Measurements from ENCODE around the gene VSX2.
"Not testable (repeated sequence)": the region's sequence is repeated elsewhere in the genome, so short reads cannot be mapped to it uniquely, and the experiment has no call there.

VSX2 gene

GRCh38 chr14:74265301-74265965 is 26.2 kb downstream of the VSX2 start:
- no peak for DNase-seq (ENCODE audit: low read depth)
- H3K4me3 ChIP-seq (ENCODE audit: low read length): no peak overlapping the region
- TF ChIP-seq, protein P1, sequence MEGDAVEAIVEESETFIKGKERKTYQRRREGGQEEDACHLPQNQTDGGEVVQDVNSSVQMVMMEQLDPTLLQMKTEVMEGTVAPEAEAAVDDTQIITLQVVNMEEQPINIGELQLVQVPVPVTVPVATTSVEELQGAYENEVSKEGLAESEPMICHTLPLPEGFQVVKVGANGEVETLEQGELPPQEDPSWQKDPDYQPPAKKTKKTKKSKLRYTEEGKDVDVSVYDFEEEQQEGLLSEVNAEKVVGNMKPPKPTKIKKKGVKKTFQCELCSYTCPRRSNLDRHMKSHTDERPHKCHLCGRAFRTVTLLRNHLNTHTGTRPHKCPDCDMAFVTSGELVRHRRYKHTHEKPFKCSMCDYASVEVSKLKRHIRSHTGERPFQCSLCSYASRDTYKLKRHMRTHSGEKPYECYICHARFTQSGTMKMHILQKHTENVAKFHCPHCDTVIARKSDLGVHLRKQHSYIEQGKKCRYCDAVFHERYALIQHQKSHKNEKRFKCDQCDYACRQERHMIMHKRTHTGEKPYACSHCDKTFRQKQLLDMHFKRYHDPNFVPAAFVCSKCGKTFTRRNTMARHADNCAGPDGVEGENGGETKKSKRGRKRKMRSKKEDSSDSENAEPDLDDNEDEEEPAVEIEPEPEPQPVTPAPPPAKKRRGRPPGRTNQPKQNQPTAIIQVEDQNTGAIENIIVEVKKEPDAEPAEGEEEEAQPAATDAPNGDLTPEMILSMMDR (conservative IDR thresholded peaks at IDR 0.05; ENCODE audit: low read length): no peak

DNA sequence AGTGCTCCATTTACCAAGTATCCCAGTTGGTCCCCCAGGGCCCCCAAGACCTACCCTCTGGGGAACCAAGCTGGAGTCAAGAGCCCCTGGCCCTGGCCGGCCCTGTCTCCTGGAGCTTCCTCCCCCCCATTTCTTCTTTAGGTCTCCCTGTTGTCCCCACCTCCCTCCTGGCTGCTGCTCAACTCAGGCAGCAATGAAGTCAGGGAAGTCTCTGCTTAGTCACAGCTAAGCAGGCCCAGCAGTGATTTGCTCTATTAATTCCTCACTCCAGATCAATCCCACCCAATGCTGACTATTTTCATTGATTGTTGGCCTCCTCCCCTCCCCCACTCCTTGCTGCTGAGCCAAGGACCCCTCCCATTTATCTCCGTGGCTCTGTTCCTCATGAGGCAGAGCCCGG is 28.3 kb downstream of the VSX2 start:
- no peak for DNase-seq (ENCODE audit: low read depth)
- TF ChIP-seq, protein P1 (conservative IDR thresholded peaks at IDR 0.05; ENCODE audit: low read length): no peak
- no peak overlapping the region for H3K4me3 ChIP-seq (ENCODE audit: low read length)

- DNase-seq (ENCODE audit: low read depth): peak; percentile 58
- not testable (repeated sequence) for H3K4me3 ChIP-seq (ENCODE audit: low read length)
These were observed 31.3 kb downstream of the VSX2 start for GRCh38 chr14:74270382-74271177.

- TF ChIP-seq, protein P1 (conservative IDR thresholded peaks at IDR 0.05; ENCODE audit: low read length): no peak
- no peak for DNase-seq (ENCODE audit: low read depth)
- no peak overlapping the region for H3K4me3 ChIP-seq (ENCODE audit: low read length)
These were observed 32.1 kb downstream of the VSX2 start for GRCh38 chr14:74271365-74271764.

- TF ChIP-seq, protein P1 (conservative IDR thresholded peaks at IDR 0.05; ENCODE audit: low read length): no peak
- DNase-seq (ENCODE audit: low read depth): peak; percentile 91
- no peak overlapping the region for H3K4me3 ChIP-seq (ENCODE audit: low read length)
These were observed 36.1 kb downstream of the VSX2 start for GRCh38 chr14:74275241-74275841.

GRCh38 chr14:74278080-74278479 is 38.8 kb downstream of the VSX2 start:
- TF ChIP-seq, protein P1 (conservative IDR thresholded peaks at IDR 0.05; ENCODE audit: low read length): no peak
- no peak for DNase-seq (ENCODE audit: low read depth)
- no peak overlapping the region for H3K4me3 ChIP-seq (ENCODE audit: low read length)

DNA sequence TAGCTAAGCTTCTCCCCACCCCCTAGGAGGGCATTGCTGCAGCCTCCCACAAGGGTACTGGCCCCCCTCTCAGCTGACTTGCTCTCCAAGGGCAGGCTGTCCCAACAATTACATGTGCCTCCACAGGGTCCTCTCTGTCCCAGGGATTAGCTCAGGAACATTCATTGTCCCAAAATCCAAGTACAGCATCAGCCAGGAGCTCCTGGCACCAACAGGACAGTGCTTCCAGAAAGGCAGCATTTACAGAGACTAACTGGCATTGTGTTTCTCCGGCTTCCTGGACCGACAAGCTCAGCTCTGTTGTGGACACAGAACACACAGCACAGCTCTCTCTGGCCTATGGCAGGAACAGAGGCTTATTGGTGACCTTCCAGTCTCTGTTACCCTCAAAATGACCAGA is 41.8 kb downstream of the VSX2 start:
- H3K4me3 ChIP-seq (ENCODE audit: low read length): no peak overlapping the region
- no peak for DNase-seq (ENCODE audit: low read depth)
- TF ChIP-seq, protein P1 (conservative IDR thresholded peaks at IDR 0.05; ENCODE audit: low read length): no peak
